ENCODE data around the gene BIRC6. TPM values are rescaled to one million over a fixed set of nuclear protein-coding genes. Genes with fewer than 3 reads are reported as not detected.

BIRC6 gene
- total RNA-seq, 1 experiment from 2014 or later = 96.7 TPM

DNA sequence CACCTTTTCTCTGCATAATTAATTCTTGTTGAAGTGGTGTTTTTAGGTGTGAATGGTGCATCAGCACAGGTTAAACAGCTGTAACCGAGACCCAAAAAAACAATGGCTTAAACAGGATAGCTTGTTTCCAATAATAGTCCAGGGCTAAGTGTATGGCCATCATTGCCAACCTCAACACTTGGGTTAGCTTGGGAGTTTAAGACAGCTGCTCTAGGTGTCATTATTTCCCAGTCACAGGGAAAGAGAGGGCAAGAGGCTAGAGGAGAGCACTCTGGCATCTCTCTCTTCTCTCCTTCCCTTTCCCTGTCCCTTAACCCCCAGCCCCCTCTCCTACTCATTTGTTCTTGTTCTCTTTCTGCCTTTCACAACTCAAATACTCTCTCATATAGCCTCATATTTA lies 21.1 kb downstream of the BIRC6 start:
- H3K27ac Mint-ChIP-seq (ENCODE audit: unreplicated experiment) = no peak overlapping the region
- H3K36me3 ChIP-seq (ENCODE audit: control insufficient read depth, insufficient read depth, low read length) = no peaks in the 10 kb centered on the region
- ChIA-PET CTCF (no interaction called here), POLR2A (no interaction called here)
- H3K9me3 Mint-ChIP-seq (ENCODE audit: unreplicated experiment) = peaks cover 9% of the 10 kb centered on the region
- no peaks in the 10 kb centered on the region for H3K27me3 ChIP-seq (replicated peaks; ENCODE audit: control insufficient read depth, insufficient read depth, low read length)
- no peaks in the 10 kb centered on the region for H3K27me3 Mint-ChIP-seq (ENCODE audit: insufficient read depth, unreplicated experiment)
- no TSS peak for BruUV-seq (replicated peaks)
- DNase-seq = no peak
- H3K4me3 Mint-ChIP-seq (ENCODE audit: unreplicated experiment) = no peak overlapping the region
- peaks cover 43% of the 10 kb centered on the region for H3K4me1 ChIP-seq
- TF ChIP-seq, protein P1, sequence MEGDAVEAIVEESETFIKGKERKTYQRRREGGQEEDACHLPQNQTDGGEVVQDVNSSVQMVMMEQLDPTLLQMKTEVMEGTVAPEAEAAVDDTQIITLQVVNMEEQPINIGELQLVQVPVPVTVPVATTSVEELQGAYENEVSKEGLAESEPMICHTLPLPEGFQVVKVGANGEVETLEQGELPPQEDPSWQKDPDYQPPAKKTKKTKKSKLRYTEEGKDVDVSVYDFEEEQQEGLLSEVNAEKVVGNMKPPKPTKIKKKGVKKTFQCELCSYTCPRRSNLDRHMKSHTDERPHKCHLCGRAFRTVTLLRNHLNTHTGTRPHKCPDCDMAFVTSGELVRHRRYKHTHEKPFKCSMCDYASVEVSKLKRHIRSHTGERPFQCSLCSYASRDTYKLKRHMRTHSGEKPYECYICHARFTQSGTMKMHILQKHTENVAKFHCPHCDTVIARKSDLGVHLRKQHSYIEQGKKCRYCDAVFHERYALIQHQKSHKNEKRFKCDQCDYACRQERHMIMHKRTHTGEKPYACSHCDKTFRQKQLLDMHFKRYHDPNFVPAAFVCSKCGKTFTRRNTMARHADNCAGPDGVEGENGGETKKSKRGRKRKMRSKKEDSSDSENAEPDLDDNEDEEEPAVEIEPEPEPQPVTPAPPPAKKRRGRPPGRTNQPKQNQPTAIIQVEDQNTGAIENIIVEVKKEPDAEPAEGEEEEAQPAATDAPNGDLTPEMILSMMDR (IDR thresholded peaks at IDR 0.05; ENCODE audit: insufficient read depth in 1 of 2, low read depth in 1 of 2, low read length in 1 of 2, severe bottlenecking in 1 of 2, unreplicated experiment in 1 of 2) = no peak
- H3K9me3 ChIP-seq = no peaks in the 10 kb centered on the region
- H3K36me3 Mint-ChIP-seq (ENCODE audit: insufficient read depth, unreplicated experiment) = peaks cover 20% of the 10 kb centered on the region
- H3K4me3 ChIP-seq (ENCODE audit: low read depth, low read length) = no peak overlapping the region
- H3K4me1 Mint-ChIP-seq (ENCODE audit: low read depth, unreplicated experiment) = peaks cover 18% of the 10 kb centered on the region
- intact Hi-C loops (cut with micrococcal nuclease; ENCODE audit: unreplicated experiment) = no loop called here

DNA sequence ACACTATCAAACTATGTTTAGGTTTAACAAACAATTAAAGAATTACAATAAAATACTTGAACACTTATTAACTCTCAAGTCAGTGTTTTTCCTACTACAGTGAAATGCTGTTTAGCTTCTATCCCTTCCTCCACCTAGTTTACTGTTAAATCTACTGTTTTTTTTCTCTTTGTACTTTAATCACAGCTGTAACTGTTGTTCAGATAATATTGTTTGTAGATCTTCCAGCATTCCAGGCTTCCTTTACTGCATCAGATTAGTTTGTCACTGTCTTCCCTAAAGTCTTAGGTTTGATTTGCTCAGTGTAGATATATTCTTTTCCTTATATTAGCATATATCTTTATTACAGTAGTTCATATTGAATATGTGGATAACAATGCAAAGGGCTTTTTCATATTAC lies 22.5 kb downstream of the BIRC6 start:
- no peak overlapping the region for H3K27ac Mint-ChIP-seq (ENCODE audit: unreplicated experiment)
- H3K4me3 Mint-ChIP-seq (ENCODE audit: unreplicated experiment) = no peak overlapping the region
- BruUV-seq (replicated peaks) = no TSS peak
- TF ChIP-seq, protein P1 (IDR thresholded peaks at IDR 0.05; ENCODE audit: insufficient read depth in 1 of 2, low read depth in 1 of 2, low read length in 1 of 2, severe bottlenecking in 1 of 2, unreplicated experiment in 1 of 2) = no peak
- POLR2A ChIA-PET = no interaction called here
- no peaks in the 10 kb centered on the region for H3K27me3 ChIP-seq (replicated peaks; ENCODE audit: control insufficient read depth, insufficient read depth, low read length)
- intact Hi-C loops (cut with micrococcal nuclease; ENCODE audit: unreplicated experiment) = no loop called here
- H3K4me1 Mint-ChIP-seq (ENCODE audit: low read depth, unreplicated experiment) = peaks cover 18% of the 10 kb centered on the region
- no peak for DNase-seq
- H3K9me3 ChIP-seq = no peaks in the 10 kb centered on the region
- H3K4me3 ChIP-seq (ENCODE audit: low read depth, low read length) = no peak overlapping the region
- peaks cover 37% of the 10 kb centered on the region for H3K4me1 ChIP-seq
- no peaks in the 10 kb centered on the region for H3K27me3 Mint-ChIP-seq (ENCODE audit: insufficient read depth, unreplicated experiment)
- CTCF ChIA-PET = no interaction called here
- no peaks in the 10 kb centered on the region for H3K36me3 ChIP-seq (ENCODE audit: control insufficient read depth, insufficient read depth, low read length)
- H3K9me3 Mint-ChIP-seq (ENCODE audit: unreplicated experiment) = peaks cover 9% of the 10 kb centered on the region
- H3K36me3 Mint-ChIP-seq (ENCODE audit: insufficient read depth, unreplicated experiment) = peaks cover 31% of the 10 kb centered on the region

DNA sequence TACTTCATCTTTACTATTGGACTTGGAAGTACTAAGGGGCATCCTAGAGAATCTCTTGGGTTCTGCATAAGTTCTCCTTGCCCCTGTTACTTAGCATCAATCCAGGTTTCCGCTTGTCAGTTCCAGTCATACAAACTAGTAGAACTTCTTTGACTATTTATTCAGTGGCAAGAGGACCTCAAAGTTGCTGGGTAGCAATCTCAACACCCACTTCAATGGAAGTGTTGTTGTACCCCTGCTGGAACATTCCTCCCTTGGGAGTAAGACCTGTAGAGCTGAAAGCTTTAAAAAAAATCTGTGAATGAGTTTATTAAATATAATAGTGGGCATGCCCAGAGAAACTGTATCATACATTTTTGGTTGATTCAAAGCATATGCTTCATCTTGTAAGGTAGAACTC lies 27.0 kb downstream of the BIRC6 start:
- no peaks in the 10 kb centered on the region; the same call in none of the 2 replicates for H3K36me3 ChIP-seq (ENCODE audit: control insufficient read depth, insufficient read depth, low read length)

More for the DNA sequence above, 27.0 kb downstream of the BIRC6 start:
- no peaks in the 10 kb centered on the region for H3K27me3 ChIP-seq (replicated peaks; ENCODE audit: control insufficient read depth, insufficient read depth, low read length)
- Mint-ChIP-seq H3K36me3 (ENCODE audit: insufficient read depth, unreplicated experiment) (peaks cover 37% of the 10 kb centered on the region), H3K4me3 (ENCODE audit: unreplicated experiment) (no peak overlapping the region), H3K27me3 (ENCODE audit: insufficient read depth, unreplicated experiment) (no peaks in the 10 kb centered on the region), H3K9me3 (ENCODE audit: unreplicated experiment) (peaks cover 9% of the 10 kb centered on the region), H3K4me1 (ENCODE audit: low read depth, unreplicated experiment) (peaks cover 11% of the 10 kb centered on the region), H3K27ac (ENCODE audit: unreplicated experiment) (no peak overlapping the region)
- CTCF ChIA-PET = no interaction called here
- TF ChIP-seq, protein P1 (IDR thresholded peaks at IDR 0.05; ENCODE audit: insufficient read depth in 1 of 2, low read depth in 1 of 2, low read length in 1 of 2, severe bottlenecking in 1 of 2, unreplicated experiment in 1 of 2) = no peak
- H3K4me1 ChIP-seq = peaks cover 19% of the 10 kb centered on the region
- POLR2A ChIA-PET = no interaction called here
- no peak overlapping the region for H3K4me3 ChIP-seq (ENCODE audit: low read depth, low read length)
- no peak for DNase-seq
- intact Hi-C loops (cut with micrococcal nuclease; ENCODE audit: unreplicated experiment) = no loop called here
- BruUV-seq (replicated peaks) = no TSS peak
- H3K9me3 ChIP-seq = no peaks in the 10 kb centered on the region

Data from Caco-2 (cell line).